ENCODE measurements around the gene SLC22A31. TPM values are rescaled to one million over a fixed set of nuclear protein-coding genes. Genes with fewer than 3 reads are reported as not detected.
"Not testable (repeated sequence)": the region's sequence is repeated elsewhere in the genome, so short reads cannot be mapped to it uniquely, and the experiment has no call there.

Gene SLC22A31
- total RNA-seq, 1 experiment from 2014 or later = 0.47 TPM

GRCh38 chr16:89168381-89169189, 31.8 kb downstream of the SLC22A31 start:
- CTCF ChIA-PET = no interaction called here
- TF ChIP-seq CTCF (conservative IDR thresholded peaks at IDR 0.05; ENCODE audit: low read depth, low read length) (0 out of 2 replicates have a peak, but pooled peaks have one; percentile 21), EZH2 (IDR thresholded peaks at IDR 0.05; ENCODE audit: borderline replicate concordance, low read depth, low read length, poor library complexity, severe bottlenecking) (no peak)
- Histone ChIP-seq H3K27ac (ENCODE audit: low read depth, low read length, poor library complexity, severe bottlenecking) (no peak overlapping the region), H3K4me1 (ENCODE audit: insufficient read depth, low read length, poor library complexity, severe bottlenecking) (peaks cover 4% of the 10 kb centered on the region), H3K9me3 (ENCODE audit: low read depth, low read length, poor library complexity, severe bottlenecking) (no peaks in the 10 kb centered on the region), H3K27me3 (replicated peaks; ENCODE audit: insufficient read depth, low read depth, low read length, poor library complexity) (no peaks in the 10 kb centered on the region), H3K4me3 (ENCODE audit: low read depth, low read length, poor library complexity, severe bottlenecking) (no peak overlapping the region), H3K36me3 (ENCODE audit: insufficient read depth, low read length, poor library complexity, severe bottlenecking) (no peaks in the 10 kb centered on the region)
- no TSS peak for BruUV-seq (replicated peaks)
- DNase-seq (ENCODE audit: low spot score) = no peak
- POLR2A ChIA-PET (ENCODE audit: low non-redundant PET) = no interaction called here
- intact Hi-C loops (cut with micrococcal nuclease; ENCODE audit: unreplicated experiment) = loop anchor here (5.0 kb wide), 2 partner anchors 221 to 431 kb away; no protein-coding TSS in a partner anchor

- no peaks in the 10 kb centered on the region for H3K27me3 ChIP-seq (replicated peaks; ENCODE audit: insufficient read depth, low read depth, low read length, poor library complexity)
- no peaks in the 10 kb centered on the region for H3K36me3 ChIP-seq (ENCODE audit: insufficient read depth, low read length, poor library complexity, severe bottlenecking)
- intact Hi-C loops (cut with micrococcal nuclease; ENCODE audit: unreplicated experiment) = loop anchor here (5.0 kb wide), 2 partner anchors 220 to 430 kb away; no protein-coding TSS in a partner anchor
- DNase-seq (ENCODE audit: low spot score) = peak; percentile 86
- H3K4me1 ChIP-seq (ENCODE audit: insufficient read depth, low read length, poor library complexity, severe bottlenecking) = peaks cover 4% of the 10 kb centered on the region
- no peaks in the 10 kb centered on the region for H3K9me3 ChIP-seq (ENCODE audit: low read depth, low read length, poor library complexity, severe bottlenecking)
- H3K27ac ChIP-seq (ENCODE audit: low read depth, low read length, poor library complexity, severe bottlenecking) = no peak overlapping the region
- no TSS peak for BruUV-seq (replicated peaks)
- H3K4me3 ChIP-seq (ENCODE audit: low read depth, low read length, poor library complexity, severe bottlenecking) = no peak overlapping the region
- POLR2A ChIA-PET (ENCODE audit: low non-redundant PET) = no interaction called here
- CTCF ChIA-PET = interaction anchor here (0.6 to 1.1 kb wide), 5 partner anchors 25 to 430 kb away, joined by 3 to 5 read pairs (median 4); no protein-coding TSS in a partner anchor
- TF ChIP-seq CTCF (conservative IDR thresholded peaks at IDR 0.05; ENCODE audit: low read depth, low read length) = peak; percentile 90
- TF ChIP-seq EZH2 (IDR thresholded peaks at IDR 0.05; ENCODE audit: borderline replicate concordance, low read depth, low read length, poor library complexity, severe bottlenecking) = no peak
Observed at GRCh38 chr16:89167425-89167941, 32.9 kb downstream of the SLC22A31 start.

- Histone ChIP-seq H3K27ac (ENCODE audit: low read depth, low read length, poor library complexity, severe bottlenecking) (no peak overlapping the region), H3K27me3 (replicated peaks; ENCODE audit: insufficient read depth, low read depth, low read length, poor library complexity) (no peaks in the 10 kb centered on the region), H3K9me3 (ENCODE audit: low read depth, low read length, poor library complexity, severe bottlenecking) (no peaks in the 10 kb centered on the region), H3K4me1 (ENCODE audit: insufficient read depth, low read length, poor library complexity, severe bottlenecking) (peaks cover 4% of the 10 kb centered on the region), H3K4me3 (ENCODE audit: low read depth, low read length, poor library complexity, severe bottlenecking) (no peak overlapping the region), H3K36me3 (ENCODE audit: insufficient read depth, low read length, poor library complexity, severe bottlenecking) (no peaks in the 10 kb centered on the region)
- CTCF ChIA-PET = interaction anchor here (0.6 to 1.1 kb wide), 5 partner anchors 26 to 429 kb away, joined by 3 to 5 read pairs (median 4); no protein-coding TSS in a partner anchor
- POLR2A ChIA-PET (ENCODE audit: low non-redundant PET) = no interaction called here
- no peak for DNase-seq (ENCODE audit: low spot score)
- BruUV-seq (replicated peaks) = no TSS peak
- intact Hi-C loops (cut with micrococcal nuclease; ENCODE audit: unreplicated experiment) = loop anchor here (5.0 kb wide), 2 partner anchors 220 to 430 kb away; no protein-coding TSS in a partner anchor
- no peak for TF ChIP-seq EZH2 (IDR thresholded peaks at IDR 0.05; ENCODE audit: borderline replicate concordance, low read depth, low read length, poor library complexity, severe bottlenecking)
- no peak for TF ChIP-seq CTCF (conservative IDR thresholded peaks at IDR 0.05; ENCODE audit: low read depth, low read length)
Observed at GRCh38 chr16:89166696-89167424, 33.5 kb downstream of the SLC22A31 start.

- H3K36me3 ChIP-seq (ENCODE audit: insufficient read depth, low read length, poor library complexity, severe bottlenecking); BruUV-seq (replicated peaks); CTCF ChIA-PET; POLR2A ChIA-PET (ENCODE audit: low non-redundant PET); H3K27me3 ChIP-seq (replicated peaks; ENCODE audit: insufficient read depth, low read depth, low read length, poor library complexity); DNase-seq (ENCODE audit: low spot score); H3K9me3 ChIP-seq (ENCODE audit: low read depth, low read length, poor library complexity, severe bottlenecking); H3K27ac ChIP-seq (ENCODE audit: low read depth, low read length, poor library complexity, severe bottlenecking); H3K4me3 ChIP-seq (ENCODE audit: low read depth, low read length, poor library complexity, severe bottlenecking); H3K4me1 ChIP-seq (ENCODE audit: insufficient read depth, low read length, poor library complexity, severe bottlenecking): not testable (repeated sequence)
- intact Hi-C loops (cut with micrococcal nuclease; ENCODE audit: unreplicated experiment) = loop anchor here (5.0 kb wide), 2 partner anchors 218 to 428 kb away; no protein-coding TSS in a partner anchor
Observed at GRCh38 chr16:89165681-89165979, 34.7 kb downstream of the SLC22A31 start.

All from A673 (cell line).